Liver (tissue), 3 donors: Measurements from ENCODE around the gene NT5DC1.

ENCODE experiments used
- ATF3 ChIP-seq: IDR thresholded peaks from 2 replicates; pipeline ENCODE4 v1.6.1; 2016; ENCODE audit warnings: antibody characterized with exemption
- EGR1 ChIP-seq, 2 donors: IDR thresholded peaks; 2 replicates each; pipeline ENCODE4 v1.6.1; 2016 to 2018; ENCODE audit warnings: antibody characterized with exemption in 2 of 2, low read depth in 2 of 2
- JUND ChIP-seq, 2 donors: IDR thresholded peaks; 2 replicates each; pipeline ENCODE4 v1.6.1; 2016; ENCODE audit warnings: antibody characterized with exemption in 2 of 2
- MAX ChIP-seq: IDR thresholded peaks from 2 replicates; pipeline ENCODE4 v1.6.1; 2016; ENCODE audit warnings: antibody characterized with exemption
- RAD21 ChIP-seq, 2 donors: IDR thresholded peaks; 2 replicates each; pipeline ENCODE4 v1.6.1; 2016; ENCODE audit warnings: antibody characterized with exemption in 2 of 2, mild to moderate bottlenecking in 2 of 2
- REST ChIP-seq: IDR thresholded peaks from 2 replicates; pipeline ENCODE4 v1.6.1; 2016; ENCODE audit warnings: antibody characterized with exemption, mild to moderate bottlenecking
- YY1 ChIP-seq: IDR thresholded peaks from 2 replicates; pipeline ENCODE4 v1.6.1; 2016; ENCODE audit warnings: antibody characterized with exemption, mild to moderate bottlenecking
- TF ChIP-seq, protein P1 (sequence below): fragments of 150-350 bp; IDR thresholded peaks from 2 replicates; pipeline ENCODE4 v1.5.1; 2017; ENCODE audit warnings: improper control_type of control experiment, low read depth, low read length; ENCODE audit not compliant: missing input control
- donor health status: healthy.
- donor health status: healthy.

DNA sequence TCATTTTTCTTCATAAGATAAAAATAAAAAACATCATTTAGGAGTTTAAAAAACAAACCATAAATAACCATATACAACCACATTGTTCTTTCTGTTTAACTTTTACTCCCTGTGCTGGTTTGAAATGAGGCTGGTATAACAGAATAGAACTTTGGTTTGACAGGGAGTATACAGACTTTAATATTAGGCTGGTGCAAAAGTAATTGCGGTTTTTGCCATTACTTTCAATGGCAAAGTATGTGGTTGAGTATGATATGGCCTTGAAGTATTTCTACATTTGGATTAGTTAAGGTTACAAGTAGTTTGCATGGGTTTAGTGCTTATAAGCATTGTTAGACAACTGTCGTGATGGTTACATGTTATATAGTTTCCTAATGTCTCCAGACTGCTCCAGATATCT is 54.2 kb downstream of the NT5DC1 start:
- no peak for TF ChIP-seq JUND (IDR thresholded peaks at IDR 0.05)
- TF ChIP-seq, protein P1, sequence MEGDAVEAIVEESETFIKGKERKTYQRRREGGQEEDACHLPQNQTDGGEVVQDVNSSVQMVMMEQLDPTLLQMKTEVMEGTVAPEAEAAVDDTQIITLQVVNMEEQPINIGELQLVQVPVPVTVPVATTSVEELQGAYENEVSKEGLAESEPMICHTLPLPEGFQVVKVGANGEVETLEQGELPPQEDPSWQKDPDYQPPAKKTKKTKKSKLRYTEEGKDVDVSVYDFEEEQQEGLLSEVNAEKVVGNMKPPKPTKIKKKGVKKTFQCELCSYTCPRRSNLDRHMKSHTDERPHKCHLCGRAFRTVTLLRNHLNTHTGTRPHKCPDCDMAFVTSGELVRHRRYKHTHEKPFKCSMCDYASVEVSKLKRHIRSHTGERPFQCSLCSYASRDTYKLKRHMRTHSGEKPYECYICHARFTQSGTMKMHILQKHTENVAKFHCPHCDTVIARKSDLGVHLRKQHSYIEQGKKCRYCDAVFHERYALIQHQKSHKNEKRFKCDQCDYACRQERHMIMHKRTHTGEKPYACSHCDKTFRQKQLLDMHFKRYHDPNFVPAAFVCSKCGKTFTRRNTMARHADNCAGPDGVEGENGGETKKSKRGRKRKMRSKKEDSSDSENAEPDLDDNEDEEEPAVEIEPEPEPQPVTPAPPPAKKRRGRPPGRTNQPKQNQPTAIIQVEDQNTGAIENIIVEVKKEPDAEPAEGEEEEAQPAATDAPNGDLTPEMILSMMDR: no peak
- TF ChIP-seq RAD21 (IDR thresholded peaks at IDR 0.05): no peak
- no peak for TF ChIP-seq MAX
- TF ChIP-seq EGR1 (IDR thresholded peaks at IDR 0.05; ENCODE audit: low read depth in 2 of 2): no peak
- TF ChIP-seq YY1: no peak
- TF ChIP-seq REST: no peak
- no peak for TF ChIP-seq ATF3
